Neural progenitor cell (in vitro differentiated cells): ENCODE measurements around the gene CIBAR2. TPM values are rescaled to one million over a fixed set of nuclear protein-coding genes. Genes with fewer than 3 reads are reported as not detected.
"Not testable (repeated sequence)": the region's sequence is repeated elsewhere in the genome, so short reads cannot be mapped to it uniquely, and the experiment has no call there.

Experiments
- DNase-seq: peaks from one replicate; pipeline ENCODE4 v3.0.0-alpha.2; 2016; ENCODE audit warnings: low spot score
- H2AFZ ChIP-seq: fragments of 200-600 bp; sonication (generic); replicated peaks from 2 replicates; pipeline ENCODE4 v1.6.1; 2016; ENCODE audit warnings: antibody characterized with exemption
- H3F3A ChIP-seq: fragments of 200-600 bp; sonication (generic); 2 replicates; pipeline ENCODE4 v1.6.1; 2016; ENCODE audit warnings: antibody characterized with exemption, low read depth
- H3K27ac ChIP-seq: fragments of 200-600 bp; sonication (generic); 2 replicates; pipeline ENCODE4 v1.5.1; 2016; ENCODE audit warnings: mild to moderate bottlenecking
- H3K27me3 ChIP-seq: fragments of 200-600 bp; sonication (generic); 2 replicates; pipeline ENCODE4 v1.6.1; 2016; ENCODE audit warnings: mild to moderate bottlenecking, moderate library complexity
- H3K36me3 ChIP-seq: fragments of 200-600 bp; sonication (generic); 2 replicates; pipeline ENCODE4 v1.5.1; 2016
- H3K4me1 ChIP-seq: fragments of 200-600 bp; sonication (generic); 2 replicates; pipeline ENCODE4 v1.6.1; 2016; ENCODE audit warnings: mixed run types
- H3K4me2 ChIP-seq: fragments of 200-600 bp; sonication (generic); 2 replicates; pipeline ENCODE4 v1.6.1; 2016
- H3K4me3 ChIP-seq: fragments of 200-600 bp; sonication (generic); 2 replicates; pipeline ENCODE4 v1.5.1; 2016
- H3K79me2 ChIP-seq: fragments of 200-600 bp; sonication (generic); 2 replicates; pipeline ENCODE4 v1.6.1; 2016; ENCODE audit warnings: low read depth
- H3K9ac ChIP-seq: fragments of 200-600 bp; sonication (generic); 2 replicates; pipeline ENCODE4 v1.6.1; 2016
- H3K9me3 ChIP-seq: fragments of 200-600 bp; sonication (generic); 2 replicates; pipeline ENCODE4 v1.5.1; 2016; ENCODE audit warnings: low read depth
- H4K20me1 ChIP-seq: fragments of 200-600 bp; sonication (generic); 2 replicates; pipeline ENCODE4 v1.6.1; 2016; ENCODE audit warnings: low read depth
- H3K27ac Mint-ChIP-seq: 3 replicates; pipeline ENCODE4 v1.8.0; 2021; ENCODE audit warnings: mixed read lengths
- H3K27me3 Mint-ChIP-seq: 2 replicates; pipeline ENCODE4 v1.8.0; 2022; ENCODE audit warnings: low read depth, mild to moderate bottlenecking, inconsistent platforms, moderate library complexity, mixed read lengths; ENCODE audit not compliant: insufficient read depth
- H3K36me3 Mint-ChIP-seq: 3 replicates; pipeline ENCODE4 v1.8.0; 2021; ENCODE audit warnings: mixed read lengths
- H3K4me1 Mint-ChIP-seq: 3 replicates; pipeline ENCODE4 v1.8.0; 2021; ENCODE audit warnings: mixed read lengths
- H3K4me3 Mint-ChIP-seq: 3 replicates; pipeline ENCODE4 v1.8.0; 2021; ENCODE audit warnings: mild to moderate bottlenecking, moderate library complexity, mixed read lengths
- H3K9me3 Mint-ChIP-seq: 3 replicates; pipeline ENCODE4 v1.8.0; 2020; ENCODE audit warnings: mixed read lengths
- EZH2 ChIP-seq: fragments of 200-600 bp; sonication (generic); IDR thresholded peaks from 2 replicates; pipeline ENCODE4 v1.6.1; 2017; ENCODE audit warnings: antibody characterized with exemption, mild to moderate bottlenecking, moderate library complexity
- EZH2phosphoT487 ChIP-seq: fragments of 200-600 bp; sonication (generic); IDR thresholded peaks from 2 replicates; pipeline ENCODE4 v1.6.1; 2017; ENCODE audit warnings: antibody characterized with exemption
- total RNA-seq: library from RNA; depleted of rRNA; stranded (reverse); fragments of >200 nt; gene quantifications from 2 replicates; pipeline ENCODE4 v1.2.3, GENCODE V29; 2015; ENCODE audit warnings: low replicate concordance
- TF ChIP-seq, protein P1 (sequence below): fragments of 200-600 bp; sonication (generic); IDR thresholded peaks from 2 replicates; pipeline ENCODE4 v1.5.1; 2017; ENCODE audit warnings: antibody characterized with exemption, mild to moderate bottlenecking

Gene CIBAR2
- total RNA-seq, 1 donor from 2014 or later, result not detected

DNA sequence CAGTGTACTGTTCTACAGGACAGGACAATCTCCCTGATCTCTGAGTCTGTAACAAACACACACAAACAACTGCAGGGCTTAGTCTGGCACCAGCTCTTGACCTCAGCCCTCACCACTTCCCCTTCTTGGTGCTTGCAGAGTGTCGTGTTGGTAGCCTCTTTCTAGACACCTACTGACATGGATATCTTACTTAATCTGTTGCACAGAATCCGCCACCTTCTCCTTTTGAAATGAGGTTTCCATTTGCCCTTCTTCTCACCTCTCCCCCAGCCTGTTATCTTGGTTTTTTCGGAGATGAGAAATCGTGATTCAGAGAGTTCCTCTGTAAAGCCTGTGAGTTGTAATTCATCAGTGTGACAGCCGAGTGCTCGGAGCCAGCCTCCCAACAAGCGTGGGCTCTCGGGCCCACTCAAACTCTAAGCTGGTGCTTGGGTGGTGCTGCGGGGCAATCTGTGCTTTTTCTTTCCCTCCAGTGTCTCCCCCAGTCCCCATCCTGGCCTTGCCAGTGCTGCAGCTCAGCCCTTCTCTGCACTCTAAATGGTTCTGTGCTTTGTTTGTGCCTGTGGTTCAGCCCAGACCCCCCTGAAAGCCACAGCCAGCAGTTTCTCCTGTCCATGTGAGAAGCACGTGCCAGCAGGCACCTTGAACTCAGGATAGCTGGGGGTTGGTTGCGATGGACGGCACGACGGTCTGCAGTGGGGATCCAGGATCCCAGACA, 56.6 kb downstream of the CIBAR2 start:
- Histone ChIP-seq H3K4me1 (peaks cover 15% of the 10 kb centered on the region), H3K79me2 (no peaks in the 10 kb centered on the region), H4K20me1 (no peaks in the 10 kb centered on the region), H3F3A (no peaks in the 10 kb centered on the region), H2AFZ (no peak overlapping the region), H3K4me2 (no peak overlapping the region), H3K9ac (no peak overlapping the region), H3K27me3 (no peaks in the 10 kb centered on the region), H3K4me3 (no peak overlapping the region), H3K36me3 (no peaks in the 10 kb centered on the region), H3K9me3 (no peaks in the 10 kb centered on the region), H3K27ac (no peak overlapping the region)
- no peak for DNase-seq
- H3K36me3 Mint-ChIP-seq, result peaks cover 2% of the 10 kb centered on the region
- no peak overlapping the region for H3K27ac Mint-ChIP-seq
- peaks cover 2% of the 10 kb centered on the region for H3K27me3 Mint-ChIP-seq
- no peak for TF ChIP-seq EZH2
- no peak for TF ChIP-seq EZH2phosphoT487
- TF ChIP-seq, protein P1, sequence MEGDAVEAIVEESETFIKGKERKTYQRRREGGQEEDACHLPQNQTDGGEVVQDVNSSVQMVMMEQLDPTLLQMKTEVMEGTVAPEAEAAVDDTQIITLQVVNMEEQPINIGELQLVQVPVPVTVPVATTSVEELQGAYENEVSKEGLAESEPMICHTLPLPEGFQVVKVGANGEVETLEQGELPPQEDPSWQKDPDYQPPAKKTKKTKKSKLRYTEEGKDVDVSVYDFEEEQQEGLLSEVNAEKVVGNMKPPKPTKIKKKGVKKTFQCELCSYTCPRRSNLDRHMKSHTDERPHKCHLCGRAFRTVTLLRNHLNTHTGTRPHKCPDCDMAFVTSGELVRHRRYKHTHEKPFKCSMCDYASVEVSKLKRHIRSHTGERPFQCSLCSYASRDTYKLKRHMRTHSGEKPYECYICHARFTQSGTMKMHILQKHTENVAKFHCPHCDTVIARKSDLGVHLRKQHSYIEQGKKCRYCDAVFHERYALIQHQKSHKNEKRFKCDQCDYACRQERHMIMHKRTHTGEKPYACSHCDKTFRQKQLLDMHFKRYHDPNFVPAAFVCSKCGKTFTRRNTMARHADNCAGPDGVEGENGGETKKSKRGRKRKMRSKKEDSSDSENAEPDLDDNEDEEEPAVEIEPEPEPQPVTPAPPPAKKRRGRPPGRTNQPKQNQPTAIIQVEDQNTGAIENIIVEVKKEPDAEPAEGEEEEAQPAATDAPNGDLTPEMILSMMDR, result no peak
- H3K9me3 Mint-ChIP-seq, result no peaks in the 10 kb centered on the region
- H3K4me3 Mint-ChIP-seq, result no peak overlapping the region
- peaks cover 20% of the 10 kb centered on the region for H3K4me1 Mint-ChIP-seq

DNA sequence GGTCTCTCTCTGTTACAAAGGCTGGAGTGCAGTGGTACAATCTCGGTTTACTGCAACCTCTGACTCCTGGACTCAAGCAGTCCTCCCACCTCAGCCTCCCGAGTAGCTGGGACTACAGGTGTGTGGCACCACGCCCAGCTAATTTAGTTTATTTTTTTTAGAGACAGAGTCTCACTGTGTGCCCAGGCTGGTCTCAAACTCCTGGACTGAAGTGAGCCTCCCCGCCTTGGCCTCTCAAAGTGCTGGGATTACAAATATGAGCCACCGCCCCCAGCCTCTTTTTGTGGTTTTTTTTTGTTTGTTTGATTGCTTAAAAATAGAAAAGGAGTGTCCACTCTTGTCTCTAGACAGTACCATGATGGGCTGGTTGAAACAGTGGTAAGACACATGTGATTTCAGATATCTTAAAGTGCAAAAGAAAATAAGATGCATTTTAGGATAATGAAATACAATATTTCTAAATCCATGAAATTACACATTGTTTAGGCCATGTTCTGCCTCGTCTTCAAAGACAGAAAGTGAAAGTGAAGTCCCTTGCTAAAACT, 57.3 kb downstream of the CIBAR2 start:
- no peak overlapping the region for H2AFZ ChIP-seq
- H3K9me3 ChIP-seq, result no peaks in the 10 kb centered on the region
- no peak overlapping the region for H3K4me3 Mint-ChIP-seq

DNA sequence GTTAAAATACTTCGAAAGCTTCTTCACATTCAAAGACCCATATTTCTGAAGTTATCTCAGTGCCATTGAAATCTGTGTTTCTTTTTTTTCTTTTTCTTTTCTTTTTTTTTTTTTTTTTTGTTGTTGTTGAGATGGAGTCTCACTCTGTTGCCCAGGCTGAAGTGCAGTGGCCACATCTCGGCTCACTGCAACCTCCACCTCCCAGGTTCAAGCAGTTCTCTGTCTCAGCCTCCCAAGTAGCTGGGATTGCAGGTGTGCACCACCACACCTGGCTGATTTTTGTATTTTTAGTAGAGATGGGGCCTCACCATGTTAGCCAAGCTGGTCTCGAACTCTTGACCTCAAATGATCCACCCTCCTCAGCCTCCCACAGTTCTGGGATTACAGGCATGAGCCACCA, 58.0 kb downstream of the CIBAR2 start:
- H3K4me3 Mint-ChIP-seq, result not testable (repeated sequence)
- peaks cover 20% of the 10 kb centered on the region for H3K4me1 Mint-ChIP-seq

More for the DNA sequence above, 57.3 kb downstream of the CIBAR2 start:
- Histone ChIP-seq H4K20me1 (no peaks in the 10 kb centered on the region), H3K4me1 (peaks cover 15% of the 10 kb centered on the region), H3K79me2 (no peaks in the 10 kb centered on the region), H3K36me3 (no peaks in the 10 kb centered on the region), H3K4me2 (no peak overlapping the region), H3K27me3 (no peaks in the 10 kb centered on the region), H3K4me3 (no peak overlapping the region), H3K27ac (no peak overlapping the region), H3F3A (no peaks in the 10 kb centered on the region), H3K9ac (no peak overlapping the region)
- DNase-seq, result no peak
- H3K9me3 Mint-ChIP-seq, result no peaks in the 10 kb centered on the region
- H3K27ac Mint-ChIP-seq, result no peak overlapping the region
- peaks cover 20% of the 10 kb centered on the region for H3K4me1 Mint-ChIP-seq
- peaks cover 2% of the 10 kb centered on the region for H3K36me3 Mint-ChIP-seq
- no peak for TF ChIP-seq EZH2phosphoT487
- TF ChIP-seq, protein P1, result no peak
- TF ChIP-seq EZH2, result no peak
- H3K27me3 Mint-ChIP-seq, result peaks cover 2% of the 10 kb centered on the region

DNA sequence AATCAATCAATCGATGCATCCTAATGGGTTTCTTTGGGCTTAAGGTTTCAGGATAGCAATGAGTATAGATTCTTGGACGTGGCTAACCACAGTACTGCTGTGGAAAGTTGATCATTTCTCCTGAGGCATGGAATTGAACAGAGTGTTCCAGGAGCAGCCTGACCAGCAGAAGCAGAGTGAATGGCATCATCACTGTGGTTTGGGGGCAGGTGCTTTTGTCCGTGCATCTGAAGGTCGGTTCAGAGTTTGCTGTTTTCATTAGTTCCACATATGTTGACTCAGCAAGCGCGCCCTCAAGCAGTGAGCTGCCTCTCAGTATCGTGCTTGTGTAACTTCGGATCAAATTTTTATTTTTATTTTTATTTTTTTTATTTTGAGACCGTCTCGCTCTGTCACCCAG, 59.7 kb downstream of the CIBAR2 start:
- TF ChIP-seq EZH2phosphoT487 (no peak), EZH2 (no peak)
- TF ChIP-seq, protein P1, result no peak
- Histone ChIP-seq H4K20me1 (no peaks in the 10 kb centered on the region), H3K79me2 (no peaks in the 10 kb centered on the region), H3K4me2 (no peak overlapping the region), H3K27me3 (no peaks in the 10 kb centered on the region), H3K27ac (no peak overlapping the region), H3K36me3 (no peaks in the 10 kb centered on the region), H3F3A (no peaks in the 10 kb centered on the region), H3K4me1 (peaks cover 15% of the 10 kb centered on the region), H3K9me3 (no peaks in the 10 kb centered on the region), H3K9ac (no peak overlapping the region), H2AFZ (no peak overlapping the region), H3K4me3 (no peak overlapping the region)
- no peak overlapping the region for H3K4me3 Mint-ChIP-seq
- peaks cover 18% of the 10 kb centered on the region for H3K4me1 Mint-ChIP-seq
- H3K27me3 Mint-ChIP-seq, result peaks cover 4% of the 10 kb centered on the region
- peaks cover 2% of the 10 kb centered on the region for H3K36me3 Mint-ChIP-seq
- no peaks in the 10 kb centered on the region for H3K9me3 Mint-ChIP-seq
- no peak for DNase-seq
- H3K27ac Mint-ChIP-seq, result no peak overlapping the region

More for the DNA sequence above, 58.0 kb downstream of the CIBAR2 start:
- H3K9ac ChIP-seq, H3K4me3 ChIP-seq, H3K4me2 ChIP-seq, H3K36me3 ChIP-seq, H2AFZ ChIP-seq, H3K27me3 Mint-ChIP-seq, DNase-seq, H3F3A ChIP-seq, H3K79me2 ChIP-seq, H4K20me1 ChIP-seq, H3K9me3 ChIP-seq, H3K27ac Mint-ChIP-seq, H3K27ac ChIP-seq, H3K9me3 Mint-ChIP-seq, H3K36me3 Mint-ChIP-seq, H3K27me3 ChIP-seq: not testable (repeated sequence)
- peaks cover 15% of the 10 kb centered on the region for H3K4me1 ChIP-seq
